Adrenal gland (tissue), 12 donors: ENCODE measurements around the gene COL23A1. TPM values are rescaled to one million over a fixed set of nuclear protein-coding genes. Genes with fewer than 3 reads are reported as not detected.

ENCODE experiments used
- DNase-seq, 7 donors: peaks; one replicate each; pipeline ENCODE4 v3.0.0-alpha.2; 2019 to 2020
- H3K27ac ChIP-seq, 5 donors: fragments of 200-600 bp; sonication (generic) in 4 of 5; 1 replicate in 3 of 5; 2 replicates in 2 of 5; pipeline versions ENCODE4 v1.5.1 to v1.8.0; 2016 to 2020; ENCODE audit warnings: mild to moderate bottlenecking in 1 of 5
- H3K27me3 ChIP-seq: fragments of 200-600 bp; 2 replicates; pipeline ENCODE4 v1.8.0; 2021
- H3K36me3 ChIP-seq, 2 donors: fragments of 200-600 bp; replicated peaks in 1 of 2; 1 replicate in 1 of 2; 2 replicates in 1 of 2; pipeline versions ENCODE4 v1.5.1 to v1.8.0; 2018 to 2022
- H3K4me1 ChIP-seq, 2 donors: fragments of 200-600 bp; replicated peaks in 1 of 2; 1 replicate in 1 of 2; 2 replicates in 1 of 2; pipeline versions ENCODE4 v1.5.1 to v1.8.0; 2018 to 2021
- H3K4me3 ChIP-seq, 4 donors: fragments of 200-600 bp; sonication (generic) in 3 of 4; one replicate each; pipeline ENCODE4 v1.5.1; 2016 to 2018
- H3K9me3 ChIP-seq, 3 donors: fragments of 200-600 bp; sonication (generic) in 1 of 3; replicated peaks in 1 of 3; 1 replicate in 2 of 3; 2 replicates in 1 of 3; pipeline versions ENCODE4 v1.5.1 to v1.8.0; 2016 to 2021
- POLR2A ChIP-seq, 2 donors: fragments of 450-650 bp; IDR thresholded peaks; one replicate each; pipeline ENCODE4 v1.6.1; 2017; ENCODE audit warnings: antibody characterized with exemption in 2 of 2, mild to moderate bottlenecking in 2 of 2, moderate library complexity in 1 of 2
- WGBS, 4 donors: extraction: QIAGEN DNeasy Blood & Tissue Kit in 2 of 4; methylation state at CpG; one replicate each; pipeline versions ENCODE4 v1.1.5 to v1.1.7; 2013 to 2017; 5-methylcytosine and 5-hydroxymethylcytosine counted together
- intact Hi-C, 2 donors: fragments of 100-400 bp; cut with DNase I; formaldehyde crosslinking; loops; one replicate each; pipeline versions ENCODE4 v1.14.1 to v1.15.0; 2022 to 2023
- polyA plus RNA-seq, 3 donors: library from polyadenylated mRNA; stranded (reverse); fragments of 200-250 nt in 2 of 3; fragments of 350-450 nt in 1 of 3; fragmentation: Illumina TruSeq in 1 of 3; extraction: RNeasy Lipid Tissue Mini Kit (QIAGEN cat#74804) in 1 of 3; gene quantifications; one replicate each; pipeline ENCODE4 v1.2.3, GENCODE V29; 2013 to 2014
- total RNA-seq, 9 donors: library from RNA; depleted of rRNA in 4 of 9; stranded (reverse); fragments of >200 nt in 4 of 9; fragments of 120-200 nt in 1 of 9; fragmentation: NEBNext Ultra II Directional in 1 of 9; extraction: Animal tissue kit (Norgen Biotek cat#: 25700) in 1 of 9; gene quantifications; one replicate each; pipeline versions ENCODE4 v1.1.0 to v1.2.4, GENCODE V29; 2013 to 2023
- TF ChIP-seq, protein P1 (sequence below), 6 experiments: fragments of 450-650 bp in 4 of 6; fragments of 200-600 bp in 2 of 6; sonication (generic) in 1 of 6; IDR thresholded peaks; 1 replicate in 5 of 6; 2 replicates in 1 of 6; pipeline versions ENCODE4 v1.5.1 to v1.8.0; 2016 to 2021; ENCODE audit warnings: antibody characterized with exemption in 6 of 6, mild to moderate bottlenecking in 2 of 6, moderate library complexity in 1 of 6
- donor health status: healthy with polysubstance abuse.
- donor health status: Bipolar disorder and iron deficiency.
- donor health status: DM: yes; HTN: yes; CAD: no.
- donor health status: DM: no; HTN: no; CAD: no.
- donor health status: DM: no; HTN: no; CAD: no.
- donor health status: DM: yes; HTN: yes; CAD: no.

COL23A1 gene
- total and polyA plus RNA-seq, 12 donors: 0.09 to 4.4 (median 0.88) TPM

DNA sequence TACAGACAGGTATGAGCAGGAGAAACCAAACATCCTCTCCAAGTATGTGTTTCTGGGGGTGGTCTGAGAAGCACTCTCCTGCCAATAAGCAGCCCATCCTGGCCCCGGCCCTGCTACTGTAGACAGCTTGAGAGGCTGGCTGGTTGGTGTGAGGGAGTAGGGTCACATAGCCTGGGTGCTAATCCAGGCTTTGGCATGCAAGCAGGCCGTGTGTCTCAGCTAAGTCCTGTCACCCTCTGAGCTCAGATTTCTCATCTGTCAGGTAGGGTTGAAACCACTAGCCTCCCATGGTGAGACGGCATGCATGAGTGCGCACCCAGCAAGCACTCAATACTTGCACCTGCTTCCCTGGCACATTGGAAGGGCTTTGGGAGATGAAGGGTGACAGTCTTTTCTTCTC, 307.8 kb downstream of the COL23A1 start:
- H3K4me1 ChIP-seq: peaks cover 0 to 2% of the 10 kb centered on the region in 2 donors
- no peak overlapping the region for H3K27ac ChIP-seq
- no peak overlapping the region for H3K4me3 ChIP-seq
- no peaks in the 10 kb centered on the region for H3K36me3 ChIP-seq
- WGBS, 4 donors: 78 to 90% (median 83%) methylated on average over 3 to 4 of the region's 4 CpGs
- TF ChIP-seq, protein P1, sequence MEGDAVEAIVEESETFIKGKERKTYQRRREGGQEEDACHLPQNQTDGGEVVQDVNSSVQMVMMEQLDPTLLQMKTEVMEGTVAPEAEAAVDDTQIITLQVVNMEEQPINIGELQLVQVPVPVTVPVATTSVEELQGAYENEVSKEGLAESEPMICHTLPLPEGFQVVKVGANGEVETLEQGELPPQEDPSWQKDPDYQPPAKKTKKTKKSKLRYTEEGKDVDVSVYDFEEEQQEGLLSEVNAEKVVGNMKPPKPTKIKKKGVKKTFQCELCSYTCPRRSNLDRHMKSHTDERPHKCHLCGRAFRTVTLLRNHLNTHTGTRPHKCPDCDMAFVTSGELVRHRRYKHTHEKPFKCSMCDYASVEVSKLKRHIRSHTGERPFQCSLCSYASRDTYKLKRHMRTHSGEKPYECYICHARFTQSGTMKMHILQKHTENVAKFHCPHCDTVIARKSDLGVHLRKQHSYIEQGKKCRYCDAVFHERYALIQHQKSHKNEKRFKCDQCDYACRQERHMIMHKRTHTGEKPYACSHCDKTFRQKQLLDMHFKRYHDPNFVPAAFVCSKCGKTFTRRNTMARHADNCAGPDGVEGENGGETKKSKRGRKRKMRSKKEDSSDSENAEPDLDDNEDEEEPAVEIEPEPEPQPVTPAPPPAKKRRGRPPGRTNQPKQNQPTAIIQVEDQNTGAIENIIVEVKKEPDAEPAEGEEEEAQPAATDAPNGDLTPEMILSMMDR (IDR thresholded peaks at IDR 0.05): no peak
- no peak for TF ChIP-seq POLR2A (IDR thresholded peaks at IDR 0.05)
- no peak for DNase-seq
- peaks cover 0 to 6% (median 0%) of the 10 kb centered on the region in 3 donors for H3K9me3 ChIP-seq
- no peaks in the 10 kb centered on the region for H3K27me3 ChIP-seq
- intact Hi-C loops: loop anchor here (5.0 to 10.0 kb wide), 2 partner anchors 270 to 552 kb away; no protein-coding TSS in a partner anchor

GRCh38 chr5:178281331-178281730, 308.9 kb downstream of the COL23A1 start:
- no peak for DNase-seq
- H3K4me1 ChIP-seq: peaks cover 0 to 2% of the 10 kb centered on the region in 2 donors
- H3K27ac ChIP-seq: no peak overlapping the region
- intact Hi-C loops: loop anchor here (5.0 to 10.0 kb wide), 2 partner anchors 271 to 553 kb away; no protein-coding TSS in a partner anchor
- peaks cover 0 to 6% (median 0%) of the 10 kb centered on the region in 3 donors for H3K9me3 ChIP-seq
- no peaks in the 10 kb centered on the region for H3K27me3 ChIP-seq
- no peak for TF ChIP-seq POLR2A (IDR thresholded peaks at IDR 0.05)
- TF ChIP-seq, protein P1 (IDR thresholded peaks at IDR 0.05): no peak
- no peaks in the 10 kb centered on the region for H3K36me3 ChIP-seq
- H3K4me3 ChIP-seq: no peak overlapping the region
- WGBS, 4 donors: 76 to 83% (median 80%) methylated on average over 13 to 19 of the region's 19 CpGs

DNA sequence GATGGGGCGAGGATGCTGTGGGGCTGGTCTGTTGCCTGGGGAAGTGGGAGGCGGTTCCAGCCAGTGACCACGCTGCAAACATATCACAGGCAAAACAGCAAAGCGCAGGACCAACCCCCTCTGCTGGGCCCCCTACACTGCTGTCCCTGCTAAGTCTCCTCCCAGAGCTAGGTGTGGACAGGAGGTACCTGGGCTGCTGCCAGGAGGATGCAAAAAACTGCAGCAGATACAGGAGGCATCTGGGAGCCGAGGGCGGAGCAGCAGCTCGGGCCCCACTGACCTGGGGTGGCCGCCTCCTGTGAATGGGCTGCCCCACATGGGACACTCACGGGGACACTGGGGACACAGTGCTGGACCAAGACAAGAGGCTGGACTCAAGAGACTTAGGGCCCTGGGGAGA, 309.6 kb downstream of the COL23A1 start:
- intact Hi-C loops: loop anchor here (5.0 to 10.0 kb wide), 2 partner anchors 272 to 554 kb away; no protein-coding TSS in a partner anchor
- Histone ChIP-seq H3K4me1 (peaks cover 0 to 2% of the 10 kb centered on the region in 2 donors), H3K4me3 (no peak overlapping the region), H3K36me3 (no peaks in the 10 kb centered on the region), H3K9me3 (peaks cover 0 to 6% (median 0%) of the 10 kb centered on the region in 3 donors), H3K27me3 (no peaks in the 10 kb centered on the region), H3K27ac (no peak overlapping the region)
- DNase-seq: no peak
- WGBS, 4 donors: 87 to 94% (median 89%) methylated on average over 8 to 9 of the region's 9 CpGs
- TF ChIP-seq, protein P1 (IDR thresholded peaks at IDR 0.05): no peak
- no peak for TF ChIP-seq POLR2A (IDR thresholded peaks at IDR 0.05)

DNA sequence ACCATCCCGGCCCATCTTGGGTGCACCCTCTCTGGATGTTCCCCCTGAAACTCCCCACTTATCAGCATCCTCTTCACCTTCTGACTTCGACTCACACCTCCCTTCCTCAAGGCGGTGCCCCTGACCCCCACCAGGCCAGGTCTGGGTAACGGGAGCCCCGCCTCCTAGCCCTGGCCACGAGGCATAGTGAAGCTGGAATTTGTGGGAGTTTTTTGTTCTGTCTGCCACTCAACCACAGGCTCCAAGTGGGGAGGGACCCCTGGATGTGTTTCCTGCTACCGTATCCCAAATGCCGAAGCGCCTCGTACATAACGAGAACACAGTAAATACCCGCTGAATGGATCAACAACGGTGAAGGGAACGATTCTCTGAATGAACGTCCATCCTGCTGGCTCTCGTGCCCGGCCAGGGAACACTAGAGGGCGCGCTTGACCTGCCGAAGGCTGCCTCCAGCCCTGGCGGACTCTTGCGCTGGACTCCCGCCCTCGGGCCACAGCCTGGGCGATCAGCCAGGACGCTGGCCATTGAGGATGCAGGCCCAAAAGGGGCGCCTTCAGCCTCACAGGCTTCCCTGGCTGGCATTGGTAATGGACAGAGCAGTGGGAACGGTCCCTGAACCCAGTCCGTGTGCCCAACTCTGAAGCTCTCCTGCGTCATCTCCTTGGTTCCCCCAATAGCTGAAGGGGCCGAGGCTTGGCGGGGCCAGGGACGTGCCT, 310.3 kb downstream of the COL23A1 start:
- no peak overlapping the region for H3K4me3 ChIP-seq
- H3K27me3 ChIP-seq: no peaks in the 10 kb centered on the region
- H3K4me1 ChIP-seq: peaks cover 0 to 2% of the 10 kb centered on the region in 2 donors
- 19 to 36% (median 24%) methylated on average over 14 to 33 of the region's 33 CpGs for WGBS, 4 donors
- peaks cover 0 to 6% (median 0%) of the 10 kb centered on the region in 3 donors for H3K9me3 ChIP-seq
- no peaks in the 10 kb centered on the region for H3K36me3 ChIP-seq
- no peak for TF ChIP-seq POLR2A (IDR thresholded peaks at IDR 0.05)
- TF ChIP-seq, protein P1 (IDR thresholded peaks at IDR 0.05): peak; percentile 81 to 94 (median 88)
- H3K27ac ChIP-seq: no peak overlapping the region
- peak; percentile 81 to 94 (median 91) for DNase-seq
- intact Hi-C loops: loop anchor here (5.0 to 10.0 kb wide), 2 partner anchors 272 to 555 kb away; no protein-coding TSS in a partner anchor
